Ishikawa (cell line): Measurements from ENCODE around the gene ACSL1.

Source experiments
- CEBPB ChIP-seq: IDR thresholded peaks from 2 replicates; pipeline ENCODE4 v1.6.1; 2012
- CREB1 ChIP-seq: IDR thresholded peaks from 2 replicates; pipeline ENCODE4 v1.6.1; 2012; ENCODE audit warnings: low read depth
- EGR1 ChIP-seq: IDR thresholded peaks from 2 replicates; pipeline ENCODE4 v1.6.1; 2012
- EP300 ChIP-seq: IDR thresholded peaks from 2 replicates; pipeline ENCODE4 v1.6.1; 2012; ENCODE audit warnings: borderline replicate concordance
- FOXM1 ChIP-seq: IDR thresholded peaks from 2 replicates; pipeline ENCODE4 v1.6.1; 2012; ENCODE audit warnings: low read depth, borderline replicate concordance
- MAX ChIP-seq: IDR thresholded peaks from 2 replicates; pipeline ENCODE4 v1.6.1; 2012
- NFIC ChIP-seq: IDR thresholded peaks from 2 replicates; pipeline ENCODE4 v1.6.1; 2012
- RAD21 ChIP-seq: IDR thresholded peaks from 2 replicates; pipeline ENCODE4 v1.6.1; 2012; ENCODE audit warnings: low read depth
- REST ChIP-seq: IDR thresholded peaks from 2 replicates; pipeline ENCODE4 v1.6.1; 2012; ENCODE audit warnings: low read depth, mild to moderate bottlenecking
- TAF1 ChIP-seq: IDR thresholded peaks from 2 replicates; pipeline ENCODE4 v1.6.1; 2012; ENCODE audit warnings: low read depth, mild to moderate bottlenecking
- TCF12 ChIP-seq: IDR thresholded peaks from 2 replicates; pipeline ENCODE4 v1.6.1; 2012; ENCODE audit warnings: low read depth
- TEAD4 ChIP-seq: IDR thresholded peaks from 2 replicates; pipeline ENCODE4 v1.6.1; 2012
- USF1 ChIP-seq: IDR thresholded peaks from 2 replicates; pipeline ENCODE4 v1.6.1; 2012
- YY1 ChIP-seq: IDR thresholded peaks from 2 replicates; pipeline ENCODE4 v1.6.1; 2012; ENCODE audit warnings: low read depth
- ZBTB7A ChIP-seq: IDR thresholded peaks from 2 replicates; pipeline ENCODE4 v1.6.1; 2012; ENCODE audit warnings: low read depth

ACSL1 gene

GRCh38 chr4:184765473-184766340 lies 60.1 kb downstream of the ACSL1 start:
- TF ChIP-seq TAF1 = no peak
- no peak for TF ChIP-seq EGR1
- TF ChIP-seq ZBTB7A = no peak
- no peak for TF ChIP-seq FOXM1

GRCh38 chr4:184764601-184765000 lies 61.2 kb downstream of the ACSL1 start:
- TF ChIP-seq ZBTB7A (no peak), TEAD4 (no peak), TAF1 (no peak), TCF12 (no peak), EP300 (no peak)

GRCh38 chr4:184763150-184763780 lies 62.5 kb downstream of the ACSL1 start:
- TF ChIP-seq EP300 = no peak

- no peak for TF ChIP-seq TCF12
- no peak for TF ChIP-seq ZBTB7A
- no peak for TF ChIP-seq USF1
- TF ChIP-seq TEAD4 = no peak
- TF ChIP-seq EP300 = no peak
- TF ChIP-seq EGR1 = no peak
- no peak for TF ChIP-seq CREB1
- no peak for TF ChIP-seq TAF1
- TF ChIP-seq CEBPB = no peak
- TF ChIP-seq YY1 = no peak
- no peak for TF ChIP-seq RAD21
- no peak for TF ChIP-seq MAX
- no peak for TF ChIP-seq FOXM1
- no peak for TF ChIP-seq NFIC
Observed at GRCh38 chr4:184762100-184762499, 63.7 kb downstream of the ACSL1 start.

GRCh38 chr4:184760681-184761080 lies 65.1 kb downstream of the ACSL1 start:
- TF ChIP-seq EGR1 (no peak), EP300 (no peak), NFIC (no peak), ZBTB7A (no peak)

GRCh38 chr4:184757810-184758209 lies 68.0 kb downstream of the ACSL1 start:
- TF ChIP-seq CREB1 (no peak), RAD21 (no peak), REST (no peak), TCF12 (no peak), TEAD4 (no peak), YY1 (no peak), MAX (no peak), CEBPB (no peak), NFIC (no peak), USF1 (no peak)

GRCh38 chr4:184756399-184756798 lies 69.4 kb downstream of the ACSL1 start:
- TF ChIP-seq EGR1 (no peak), YY1 (no peak), MAX (no peak), FOXM1 (no peak), TAF1 (no peak), CEBPB (no peak), TEAD4 (no peak), TCF12 (no peak), USF1 (no peak), ZBTB7A (no peak), RAD21 (no peak), CREB1 (no peak), EP300 (no peak)

GRCh38 chr4:184755278-184755677 lies 70.5 kb downstream of the ACSL1 start:
- TF ChIP-seq EGR1 (no peak), REST (no peak), ZBTB7A (no peak), FOXM1 (no peak), RAD21 (no peak), NFIC (no peak), MAX (no peak), CEBPB (no peak), EP300 (no peak)
